GM23338 (cell line): ENCODE results near the gene MTR. TPM values are rescaled to one million over a fixed set of nuclear protein-coding genes. Genes with fewer than 3 reads are reported as not detected.

Experiments
- ATAC-seq: fragments of 200-7000 bp; cut with Tn5 transposase; 3 replicates; pipeline ENCODE4 v1.9.1; 2020
- DNase-seq: peaks from one replicate; pipeline ENCODE4 v3.0.0-alpha.2; 2015; ENCODE audit warnings: low spot score
- H2AFZ ChIP-seq: fragments of 200-600 bp; sonication (generic); 2 replicates; pipeline ENCODE4 v1.8.0; 2016; ENCODE audit warnings: antibody characterized with exemption, mild to moderate bottlenecking, moderate library complexity
- H3F3A ChIP-seq: fragments of 200-600 bp; sonication (generic); replicated peaks from 2 replicates; pipeline ENCODE4 v1.8.0; 2017; ENCODE audit warnings: antibody characterized with exemption, mixed run types, low read depth
- H3K27ac ChIP-seq: fragments of 200-600 bp; sonication (generic); 2 replicates; pipeline ENCODE4 v1.6.1; 2016; ENCODE audit warnings: low read depth
- H3K27me3 ChIP-seq: fragments of 200-600 bp; sonication (generic); 2 replicates; pipeline ENCODE4 v1.8.0; 2016; ENCODE audit warnings: mild to moderate bottlenecking, mixed run types, moderate library complexity; ENCODE audit not compliant: insufficient read depth
- H3K36me3 ChIP-seq: fragments of 200-600 bp; sonication (generic); 2 replicates; pipeline ENCODE4 v1.8.0; 2016; ENCODE audit warnings: mild to moderate bottlenecking; ENCODE audit not compliant: insufficient read depth
- H3K4me1 ChIP-seq: fragments of 200-600 bp; sonication (generic); 2 replicates; pipeline ENCODE4 v1.8.0; 2016; ENCODE audit warnings: mild to moderate bottlenecking, moderate library complexity; ENCODE audit not compliant: insufficient read depth
- H3K4me2 ChIP-seq: fragments of 200-600 bp; sonication (generic); 2 replicates; pipeline ENCODE4 v1.7.1; 2017; ENCODE audit warnings: mixed run types
- H3K4me3 ChIP-seq: fragments of 200-600 bp; sonication (generic); 2 replicates; pipeline ENCODE4 v1.6.1; 2016; ENCODE audit warnings: mixed run types
- H3K79me2 ChIP-seq: fragments of 200-600 bp; sonication (generic); replicated peaks from 2 replicates; pipeline ENCODE4 v1.8.0; 2017; ENCODE audit warnings: mild to moderate bottlenecking; ENCODE audit not compliant: insufficient read depth
- H3K9me2 ChIP-seq: fragments of 200-600 bp; sonication (generic); 2 replicates; pipeline ENCODE4 v1.8.0; 2017; ENCODE audit not compliant: insufficient read depth
- H4K20me1 ChIP-seq: fragments of 200-600 bp; sonication (generic); replicated peaks from 2 replicates; pipeline ENCODE4 v1.8.0; 2017; ENCODE audit warnings: mild to moderate bottlenecking; ENCODE audit not compliant: insufficient read depth
- H3K27ac Mint-ChIP-seq: 2 replicates; pipeline ENCODE4 v1.8.0; 2020; ENCODE audit warnings: inconsistent platforms, mild to moderate bottlenecking, moderate library complexity, mixed read lengths
- H3K27me3 Mint-ChIP-seq: 3 replicates; pipeline ENCODE4 v1.8.0; 2022; ENCODE audit warnings: low read depth, mild to moderate bottlenecking, moderate library complexity, mixed read lengths, inconsistent platforms; ENCODE audit not compliant: insufficient read depth, poor library complexity
- H3K36me3 Mint-ChIP-seq: 3 replicates; pipeline ENCODE4 v1.8.0; 2021; ENCODE audit warnings: low read depth, mild to moderate bottlenecking, inconsistent platforms, moderate library complexity, mixed read lengths
- H3K4me1 Mint-ChIP-seq: 3 replicates; pipeline ENCODE4 v1.8.0; 2020; ENCODE audit warnings: mild to moderate bottlenecking, inconsistent platforms, mixed read lengths
- H3K4me3 Mint-ChIP-seq: 3 replicates; pipeline ENCODE4 v1.8.0; 2021; ENCODE audit warnings: moderate library complexity, mild to moderate bottlenecking, inconsistent platforms, mixed read lengths
- H3K9me3 Mint-ChIP-seq: 3 replicates; pipeline ENCODE4 v1.8.0; 2020; ENCODE audit warnings: moderate library complexity, mild to moderate bottlenecking, inconsistent platforms, mixed read lengths
- CTCF ChIP-seq, 2 experiments: fragments of 200-600 bp in 1 of 2; sonication (generic) in 1 of 2; conservative IDR thresholded peaks; 2 replicates each; pipeline versions ENCODE4 v1.5.1 to v1.6.1; 2016 to 2017; ENCODE audit warnings: antibody characterized with exemption in 2 of 2, low read depth in 2 of 2, mild to moderate bottlenecking in 2 of 2, moderate library complexity in 1 of 2
- JUNB ChIP-seq: IDR thresholded peaks from one replicate; pipeline ENCODE4 v1.6.1; 2016; ENCODE audit warnings: antibody characterized with exemption; ENCODE audit not compliant: unreplicated experiment
- NANOG ChIP-seq: IDR thresholded peaks from 2 replicates; pipeline ENCODE4 v1.6.1; 2016; ENCODE audit warnings: antibody characterized with exemption, borderline replicate concordance
- REST ChIP-seq: IDR thresholded peaks from one replicate; pipeline ENCODE4 v1.6.1; 2018; ENCODE audit warnings: antibody characterized with exemption; ENCODE audit not compliant: unreplicated experiment
- STAT1 ChIP-seq: IDR thresholded peaks from one replicate; pipeline ENCODE4 v1.6.1; 2016; ENCODE audit warnings: antibody characterized with exemption; ENCODE audit not compliant: unreplicated experiment
- ZNF331 ChIP-seq: fragments of 250-450 bp; sonication (Bioruptor Pico); IDR thresholded peaks from 2 replicates; pipeline ENCODE4 v1.5.0; 2020; ENCODE audit warnings: low read depth, mild to moderate bottlenecking, moderate library complexity
- polyA plus RNA-seq: library from polyadenylated mRNA; unstranded; fragments of >200 nt; fragmentation: Nextera tagmentation; extraction: Ambion mirVana; gene quantifications from 2 replicates; pipeline ENCODE4 v1.2.1, GENCODE V29; 2016
- total RNA-seq: library from RNA; depleted of rRNA; stranded (reverse); fragments of >200 nt; shearing (Covaris generic); gene quantifications from 2 replicates; pipeline ENCODE4 v1.2.3, GENCODE V29; 2014

MTR gene
- total and polyA plus RNA-seq, 2 experiments from 2014 or later = 6.4 to 20.0 TPM

GRCh38 chr1:236808564-236809130 is 13.6 kb downstream of the MTR start (continued):
- no peak for TF ChIP-seq REST

- Histone ChIP-seq H2AFZ (no peak overlapping the region), H3K79me2 (peaks cover 8% of the 10 kb centered on the region), H3K27me3 (no peaks in the 10 kb centered on the region), H4K20me1 (no peaks in the 10 kb centered on the region; the same call in 1 of the 2 replicates), H3K4me1 (no peaks in the 10 kb centered on the region), H3K27ac (no peak overlapping the region), H3K36me3 (peaks cover 7% of the 10 kb centered on the region; the same call in 1 of the 2 replicates), H3F3A (no peaks in the 10 kb centered on the region), H3K9me2 (no peaks in the 10 kb centered on the region), H3K4me2 (no peak overlapping the region), H3K4me3 (no peak overlapping the region)
- no peak overlapping the region for H3K4me3 Mint-ChIP-seq
- TF ChIP-seq JUNB (no peak), REST (no peak), STAT1 (no peak), NANOG (no peak), CTCF (conservative IDR thresholded peaks at IDR 0.05; ENCODE audit: low read depth in 2 of 2) (no peak), ZNF331 (CRISPR knock-in tag) (no peak)
- ATAC-seq (no peak), DNase-seq (no peak)
- H3K36me3 Mint-ChIP-seq = peaks cover 22% of the 10 kb centered on the region
- H3K9me3 Mint-ChIP-seq = no peaks in the 10 kb centered on the region
- H3K27me3 Mint-ChIP-seq = no peaks in the 10 kb centered on the region
- H3K4me1 Mint-ChIP-seq = no peaks in the 10 kb centered on the region
- H3K27ac Mint-ChIP-seq = no peak overlapping the region
These were observed 14.1 kb downstream of the MTR start for GRCh38 chr1:236809148-236809547.
